GM21390 (cell line): ENCODE measurements around the gene DAND5.
"Not testable (repeated sequence)": the region's sequence is repeated elsewhere in the genome, so short reads cannot be mapped to it uniquely, and the experiment has no call there.

Experiments
- ATAC-seq: cut with Tn5 transposase; IDR thresholded peaks from one replicate; pipeline ENCODE4 v1.9.1; 2021; ENCODE audit not compliant: unreplicated experiment

DAND5 gene

GRCh38 chr19:12965017-12965811 is 4.2 kb upstream of the DAND5 start:
- no peak for ATAC-seq

- no peak for ATAC-seq
These were observed 3.6 kb upstream of the DAND5 start for GRCh38 chr19:12965812-12966135.

- no peak for ATAC-seq
These were observed 1.5 kb upstream of the DAND5 start for GRCh38 chr19:12967907-12968306.

- ATAC-seq = no peak
These were observed 869 bp downstream of the DAND5 start for GRCh38 chr19:12970070-12970820.

- ATAC-seq = no peak
These were observed 3.9 kb downstream of the DAND5 start for GRCh38 chr19:12973236-12973635.

- ATAC-seq = no peak
These were observed 5.2 kb downstream of the DAND5 start for GRCh38 chr19:12974301-12975220.

- ATAC-seq = no peak
These were observed 5.9 kb downstream of the DAND5 start for GRCh38 chr19:12975221-12975741.

GRCh38 chr19:12976109-12976508 is 6.7 kb downstream of the DAND5 start:
- not testable (repeated sequence) for ATAC-seq

GRCh38 chr19:12979974-12980373 is 10.6 kb downstream of the DAND5 start:
- no peak for ATAC-seq

- ATAC-seq = no peak
These were observed 13.3 kb downstream of the DAND5 start for GRCh38 chr19:12982648-12983047.

GRCh38 chr19:12983091-12983490 is 13.7 kb downstream of the DAND5 start:
- no peak for ATAC-seq

- no peak for ATAC-seq
These were observed 14.3 kb downstream of the DAND5 start for GRCh38 chr19:12983542-12984142.

GRCh38 chr19:12984143-12984627 is 14.8 kb downstream of the DAND5 start:
- ATAC-seq = no peak

- no peak for ATAC-seq
These were observed 15.3 kb downstream of the DAND5 start for GRCh38 chr19:12984683-12985048.

GRCh38 chr19:12985049-12985776 is 15.8 kb downstream of the DAND5 start:
- no peak for ATAC-seq

- ATAC-seq = no peak
These were observed 17.4 kb downstream of the DAND5 start for GRCh38 chr19:12986726-12987125.

GRCh38 chr19:12987190-12987589 is 17.8 kb downstream of the DAND5 start:
- no peak for ATAC-seq

- ATAC-seq = no peak
These were observed 18.4 kb downstream of the DAND5 start for GRCh38 chr19:12987781-12988180.

GRCh38 chr19:12990431-12990830 is 21.1 kb downstream of the DAND5 start:
- no peak for ATAC-seq

GRCh38 chr19:12990853-12991252 is 21.5 kb downstream of the DAND5 start:
- ATAC-seq = no peak
